Fibroblast of skin of back (primary cell): Measurements from ENCODE around the gene KCMF1.

ENCODE experiments used
- DNase-seq: peaks from one replicate; pipeline ENCODE4 v3.0.0-alpha.2; 2013

The KCMF1 gene

GRCh38 chr2:85032621-85033020, 61.7 kb downstream of the KCMF1 start:
- DNase-seq, result no peak

DNA sequence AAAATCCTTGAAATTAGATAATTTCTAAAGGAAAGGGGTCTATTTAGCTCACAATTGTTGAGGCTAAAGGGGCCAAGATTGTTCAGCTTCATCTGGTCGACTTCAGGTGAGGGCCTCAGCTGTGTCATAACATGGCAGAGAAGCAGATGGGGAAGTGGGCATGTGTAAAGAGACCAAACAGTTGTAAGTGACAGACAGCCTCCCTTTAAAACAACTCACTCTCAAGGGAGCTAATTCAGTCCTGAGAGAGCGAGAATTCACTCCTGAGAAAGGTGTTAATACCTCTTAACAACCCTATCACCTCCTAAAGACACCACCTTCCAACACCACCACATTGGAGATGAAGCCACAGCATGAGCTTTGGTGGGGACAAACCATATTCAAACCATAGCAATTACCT, 62.4 kb downstream of the KCMF1 start:
- DNase-seq, result no peak

DNA sequence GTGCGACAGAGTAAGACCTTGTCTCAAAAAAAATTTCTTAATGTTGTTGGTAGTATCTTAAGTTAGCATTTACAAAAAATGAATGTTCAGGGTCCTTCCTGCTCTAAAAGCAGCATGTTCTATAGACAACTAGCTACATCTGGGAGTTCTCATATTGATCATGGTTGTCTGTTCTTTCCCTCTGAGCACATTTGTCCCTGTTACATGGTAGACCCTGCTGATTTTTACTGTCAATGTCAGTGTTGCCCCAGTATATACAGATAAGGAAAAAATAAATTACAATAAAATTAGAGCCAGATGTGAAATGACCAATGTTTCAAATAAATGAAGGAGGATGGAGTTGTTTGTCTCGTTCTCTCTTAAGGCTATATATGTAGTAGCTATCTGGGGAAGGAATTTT, 63.2 kb downstream of the KCMF1 start:
- DNase-seq, result no peak

GRCh38 chr2:85037622-85038021, 66.7 kb downstream of the KCMF1 start:
- DNase-seq, result no peak

DNA sequence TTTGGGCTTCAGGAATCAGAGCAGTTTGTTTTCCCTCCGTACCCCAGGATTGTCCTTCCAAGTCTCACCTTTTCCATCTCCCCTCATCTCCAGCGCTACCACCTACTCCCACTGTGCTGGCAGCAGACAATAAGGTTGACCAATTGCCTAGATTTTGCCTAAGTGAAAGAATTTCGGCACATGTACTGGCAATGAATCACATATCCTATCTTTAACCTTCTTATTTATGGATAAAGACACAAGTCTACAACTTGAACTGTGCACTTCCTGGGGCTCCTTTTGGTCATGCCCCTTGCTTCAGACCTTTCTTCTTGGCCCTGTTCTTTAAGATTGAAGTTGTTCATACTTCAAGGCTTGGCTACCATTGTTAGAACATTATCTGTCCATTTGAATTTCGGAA, 71.4 kb downstream of the KCMF1 start:
- no peak for DNase-seq

- DNase-seq, result no peak
These were observed 77.6 kb downstream of the KCMF1 start for GRCh38 chr2:85048534-85048933.

- DNase-seq, result no peak
These were observed 78.3 kb downstream of the KCMF1 start for GRCh38 chr2:85049236-85049635.

DNA sequence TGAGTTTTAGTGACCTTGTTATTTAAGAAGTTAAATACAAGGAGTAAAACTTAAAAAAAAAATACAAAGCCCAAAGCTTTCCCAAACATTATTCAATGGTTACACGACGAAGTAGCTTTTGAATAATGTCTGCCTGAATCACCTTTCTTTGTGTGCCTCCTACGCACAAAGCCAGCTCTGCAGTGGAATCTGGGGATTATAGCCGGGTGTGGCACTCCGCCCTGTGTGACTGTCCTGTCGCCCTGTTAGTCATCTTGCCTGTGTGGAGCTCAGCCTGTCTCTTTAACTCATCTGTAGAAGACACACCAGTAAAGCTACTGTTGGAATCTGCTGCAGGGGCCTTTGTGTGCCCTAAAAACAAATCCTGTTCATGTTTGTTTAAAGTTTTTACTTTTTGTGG, 82.8 kb downstream of the KCMF1 start:
- DNase-seq, result peak; percentile 77

DNA sequence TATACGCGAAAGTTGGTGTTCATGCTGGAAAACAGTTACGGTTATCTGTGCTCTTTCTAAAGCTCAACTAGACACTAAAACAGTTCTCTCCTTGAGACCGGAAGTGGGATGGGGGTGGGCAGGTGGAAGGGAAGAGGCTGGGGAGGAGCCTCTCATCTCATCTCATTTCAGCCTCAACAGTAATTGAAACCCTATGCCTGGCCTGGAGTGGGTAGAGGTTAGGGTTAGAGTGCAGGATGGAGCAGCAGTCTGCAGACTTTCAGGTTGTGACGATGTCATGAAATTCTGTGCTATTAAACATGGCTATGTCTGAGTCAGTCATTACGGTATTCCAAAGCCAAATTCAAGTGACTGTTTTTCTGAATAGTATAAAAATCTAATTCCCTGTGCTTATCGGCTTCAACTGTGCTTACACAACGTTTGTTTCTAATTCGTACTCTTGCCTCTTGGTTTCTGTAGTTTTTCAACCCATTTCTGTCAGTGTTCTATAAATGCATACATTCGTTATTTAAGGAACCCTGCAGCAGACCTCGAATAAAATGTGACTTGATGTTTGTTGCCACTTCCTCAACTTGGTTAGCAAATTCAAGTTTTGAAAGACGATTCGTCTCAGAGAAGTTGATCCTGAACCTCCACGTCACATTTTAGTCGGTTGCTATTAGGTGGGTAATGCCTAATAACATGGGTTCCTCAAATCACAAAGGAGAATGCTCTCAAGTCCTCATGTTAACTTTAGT, 86.4 kb downstream of the KCMF1 start:
- peak; percentile 29 for DNase-seq

- DNase-seq, result no peak
These were observed 90.9 kb downstream of the KCMF1 start for GRCh38 chr2:85061896-85062295.

DNA sequence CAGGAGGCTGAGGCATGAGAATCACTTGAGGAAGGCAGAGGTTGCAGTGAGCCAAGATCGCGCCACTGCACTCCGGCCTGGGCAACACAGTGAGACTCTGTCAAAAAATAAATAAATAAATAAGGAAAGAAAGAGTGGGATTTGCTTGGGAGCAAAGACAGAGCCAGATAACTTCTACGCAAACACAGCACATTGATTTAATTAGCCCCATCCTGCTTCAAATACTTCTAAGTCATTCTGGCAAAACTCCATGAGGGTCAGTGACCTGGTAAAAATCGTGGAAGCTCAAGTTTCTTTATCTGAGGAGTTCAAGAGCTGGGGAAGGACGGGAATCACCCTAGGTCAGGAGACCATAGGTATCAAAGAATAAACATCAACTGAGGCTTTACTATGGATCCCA, 91.6 kb downstream of the KCMF1 start:
- DNase-seq, result peak; percentile 10

DNA sequence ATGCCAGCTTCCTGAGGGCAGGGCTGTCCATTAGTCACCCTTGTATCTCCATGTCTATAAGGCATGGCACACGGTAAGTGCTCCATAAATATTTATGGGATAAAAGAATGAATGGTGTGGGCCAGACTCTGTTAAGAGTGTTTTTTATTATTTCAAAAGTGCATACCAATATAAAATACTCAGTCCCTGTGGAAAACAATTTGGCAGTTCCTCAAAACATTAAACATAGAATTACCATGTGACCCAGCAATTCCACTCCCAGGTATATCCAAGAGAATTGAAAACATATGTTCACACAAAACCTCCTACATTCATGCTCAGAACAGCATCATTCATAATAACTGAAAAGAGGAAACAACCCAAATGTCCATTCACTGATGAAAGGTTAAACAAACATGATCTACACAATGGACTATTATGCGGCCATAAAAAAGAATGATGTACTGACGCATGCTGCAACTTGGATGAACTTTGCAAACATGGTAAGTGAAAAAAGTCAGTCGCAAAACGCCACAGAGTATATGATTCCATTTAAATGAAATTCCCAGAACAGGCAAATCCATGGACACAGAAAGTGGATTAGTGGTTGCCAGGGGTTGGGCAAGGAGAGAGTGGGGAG, 93.1 kb downstream of the KCMF1 start:
- peak; percentile 28 for DNase-seq

GRCh38 chr2:85064927-85065577, 94.1 kb downstream of the KCMF1 start:
- DNase-seq, result no peak

GRCh38 chr2:85066006-85066740, 95.2 kb downstream of the KCMF1 start:
- no peak for DNase-seq

DNA sequence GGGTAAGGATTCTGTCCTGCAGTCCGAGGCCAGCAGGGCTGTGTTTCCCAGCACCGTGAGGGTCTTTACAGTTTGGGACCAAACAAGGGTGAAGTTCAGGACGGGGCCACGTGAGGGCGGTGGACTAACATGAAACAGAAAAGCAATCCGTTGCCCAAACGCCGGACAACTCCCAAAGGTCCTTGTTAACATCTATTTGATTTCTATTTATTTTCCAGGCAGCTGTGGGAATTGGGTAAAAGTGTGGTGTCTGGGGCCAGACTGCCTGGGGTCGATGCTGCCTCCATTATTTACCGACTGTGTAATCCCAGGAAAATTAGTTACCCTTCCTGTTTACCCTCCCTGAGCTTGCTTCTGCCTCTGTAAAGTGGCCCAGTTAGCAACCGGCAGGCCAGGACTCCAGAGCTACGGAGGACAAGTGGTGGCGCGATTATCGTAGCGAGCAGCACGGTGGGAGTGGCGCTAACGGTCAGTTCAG, 96.0 kb downstream of the KCMF1 start:
- peak; percentile 73 for DNase-seq

DNA sequence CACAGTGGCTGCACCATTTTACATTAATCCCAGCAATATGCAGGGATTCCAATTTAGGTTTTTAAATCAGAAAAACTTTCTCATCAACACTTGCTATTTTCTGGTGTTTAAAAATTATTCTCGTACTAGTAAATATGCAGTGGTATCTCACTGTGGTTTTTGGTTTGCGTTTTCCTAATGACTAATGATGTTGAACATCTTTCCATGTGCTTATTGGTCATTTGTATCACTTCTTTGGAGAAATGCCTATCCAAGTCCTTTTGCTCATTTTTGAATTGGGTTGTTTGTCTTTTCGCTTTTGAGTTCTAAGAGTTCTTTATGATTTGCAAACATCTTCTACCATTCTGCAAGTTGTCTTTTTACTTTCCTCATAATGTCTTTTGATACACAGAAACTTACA, 100.1 kb downstream of the KCMF1 start:
- peak; percentile 38 for DNase-seq

GRCh38 chr2:85073033-85073432, 102.1 kb downstream of the KCMF1 start:
- no peak for DNase-seq

- no peak for DNase-seq
These were observed 105.8 kb downstream of the KCMF1 start for GRCh38 chr2:85076618-85077274.

DNA sequence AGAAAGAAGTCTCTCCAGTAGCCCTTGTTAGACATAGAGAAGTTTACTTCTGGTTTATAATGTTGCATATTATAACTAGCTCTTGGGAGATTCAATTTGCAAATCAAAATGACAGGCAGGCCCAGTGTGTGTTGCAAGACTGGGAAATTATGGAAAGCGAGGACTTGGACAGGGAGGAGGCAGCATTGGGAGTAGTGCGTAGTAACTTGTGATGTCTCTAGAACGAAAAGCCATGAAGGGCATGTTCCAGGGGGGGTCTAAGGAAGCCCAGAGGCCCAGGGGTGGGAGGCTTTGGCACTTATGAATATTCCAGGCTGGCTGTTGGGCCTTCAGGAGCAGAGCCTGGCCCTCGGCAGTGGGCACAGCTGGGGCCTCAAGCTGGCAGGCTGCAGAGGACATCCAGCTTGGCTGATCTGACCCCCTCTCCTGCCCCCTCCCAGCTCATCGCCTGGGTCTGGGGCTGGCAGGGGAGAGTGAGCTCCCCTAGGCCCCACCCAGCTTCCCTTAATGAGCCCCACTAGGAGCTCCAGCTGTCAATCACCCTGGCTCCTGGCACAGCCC, 107.0 kb downstream of the KCMF1 start:
- no peak for DNase-seq

GRCh38 chr2:85078536-85078935, 107.6 kb downstream of the KCMF1 start:
- no peak for DNase-seq

DNA sequence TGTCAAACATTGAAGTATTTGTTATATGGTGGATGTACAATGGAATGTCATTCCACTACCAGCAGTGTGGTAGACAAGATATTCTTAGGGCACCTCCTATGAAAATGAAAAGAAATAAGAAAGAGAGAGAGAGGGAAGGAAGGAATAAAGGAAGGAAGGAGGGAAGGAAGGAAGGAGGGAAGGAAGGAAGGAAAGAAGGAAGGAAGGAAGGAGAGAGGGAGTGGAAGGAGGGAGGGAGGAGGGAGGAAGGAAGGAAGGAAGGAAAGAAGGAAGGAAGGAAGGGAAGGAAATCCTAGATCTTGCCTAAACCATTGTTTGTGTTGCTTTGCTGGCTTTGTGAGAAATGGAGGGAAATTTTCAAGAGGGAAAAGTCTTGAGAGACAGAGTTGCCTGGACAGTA, 112.1 kb downstream of the KCMF1 start:
- DNase-seq, result no peak

- no peak for DNase-seq
These were observed 114.6 kb downstream of the KCMF1 start for GRCh38 chr2:85085563-85085962.
